H1 (cell line): ENCODE results near the gene MAP1B. TPM values are rescaled to one million over a fixed set of nuclear protein-coding genes. Genes with fewer than 3 reads are reported as not detected.
A peak's percentile ranks its signal among the peaks of the same experiment; 100 is the strongest.

Source experiments
- CTCF ChIA-PET: fragments of 300-600 bp; sonication (Branson Sonifier 250); formaldehyde crosslinking; loops from one replicate; lab custom pipeline; 2021; ENCODE audit not compliant: partially characterized antibody; lab: Charles Lee
- POLR2A ChIA-PET: fragments of 300-600 bp; sonication (Branson Sonifier 250); formaldehyde crosslinking; loops from one replicate; lab custom pipeline; 2021; ENCODE audit warnings: inconsistent platforms; ENCODE audit not compliant: partially characterized antibody; lab: Charles Lee
- DNase-seq, 2 experiments: peaks; one replicate each; pipeline versions ENCODE4 v3.0.0 to v3.0.0-alpha.2; 2010 to 2022; ENCODE audit warnings: low spot score in 2 of 2, low read depth in 1 of 2, mixed read lengths in 1 of 2
- FAIRE-seq: peaks from 2 replicates; lab custom pipeline; 2011; peaks lifted over from hg19 to GRCh38; lab: Jason Lieb, UNC
- H2AFZ ChIP-seq: 2 replicates; pipeline ENCODE4 v1.8.1; 2012; ENCODE audit warnings: low read length, inconsistent platforms
- H2AK5ac ChIP-seq: 2 replicates; pipeline ENCODE4 v1.6.1; 2013; ENCODE audit warnings: low read depth, low read length
- H2BK120ac ChIP-seq: replicated peaks from 2 replicates; pipeline ENCODE3; 2013; ENCODE audit warnings: low read depth, low read length, inconsistent platforms
- H2BK12ac ChIP-seq: 2 replicates; pipeline ENCODE4 v1.6.1; 2013; ENCODE audit warnings: low read depth, low read length
- H2BK15ac ChIP-seq: 2 replicates; pipeline ENCODE4 v1.6.1; 2013; ENCODE audit warnings: low read length
- H2BK20ac ChIP-seq: 2 replicates; pipeline ENCODE4 v1.6.1; 2013; ENCODE audit warnings: low read length
- H2BK5ac ChIP-seq: 2 replicates; pipeline ENCODE4 v1.6.1; 2013; ENCODE audit warnings: low read depth, low read length
- H3K14ac ChIP-seq: 2 replicates; pipeline ENCODE4 v1.6.1; 2013; ENCODE audit warnings: inconsistent platforms; ENCODE audit not compliant: insufficient read length
- H3K18ac ChIP-seq: 2 replicates; pipeline ENCODE4 v1.6.1; 2013; ENCODE audit warnings: low read length; ENCODE audit errors: extremely low read depth
- H3K23ac ChIP-seq: 2 replicates; pipeline ENCODE4 v1.6.1; 2013; ENCODE audit warnings: inconsistent platforms; ENCODE audit not compliant: insufficient read length
- H3K23me2 ChIP-seq: 2 replicates; pipeline ENCODE4 v1.6.1; 2013; ENCODE audit warnings: low read depth, low read length
- H3K27ac ChIP-seq: 2 replicates; pipeline ENCODE4 v1.6.1; 2011; ENCODE audit warnings: low read depth, low read length, inconsistent platforms
- H3K27me3 ChIP-seq, 4 experiments: replicated peaks in 1 of 4; 1 replicate in 1 of 4; 2 replicates in 3 of 4; pipeline versions ENCODE4 v1.6.1 to v1.8.1; 2011 to 2013; ENCODE audit warnings: low read length in 3 of 4, mild to moderate bottlenecking in 3 of 4, inconsistent platforms in 2 of 4, mixed read lengths in 2 of 4, moderate library complexity in 1 of 4; ENCODE audit not compliant: control insufficient read depth in 3 of 4, insufficient read depth in 3 of 4; ENCODE audit errors: extremely low read depth in 1 of 4
- H3K36me3 ChIP-seq, 4 experiments: 2 replicates each; pipeline versions ENCODE4 v1.6.1 to v1.8.1; 2011 to 2013; ENCODE audit warnings: mild to moderate bottlenecking in 4 of 4, low read length in 3 of 4, moderate library complexity in 2 of 4, control low read depth in 1 of 4, inconsistent platforms in 1 of 4; ENCODE audit not compliant: insufficient read depth in 4 of 4, control insufficient read depth in 2 of 4
- H3K4ac ChIP-seq: replicated peaks from 2 replicates; pipeline ENCODE3; 2013; ENCODE audit warnings: low read length, low read depth, mixed read lengths, inconsistent platforms; ENCODE audit not compliant: insufficient read length
- H3K4me1 ChIP-seq, 4 experiments: replicated peaks in 1 of 4; 1 replicate in 1 of 4; 2 replicates in 3 of 4; pipeline versions ENCODE4 v1.6.1 to v1.8.1; 2011 to 2013; ENCODE audit warnings: low read length in 3 of 4, inconsistent platforms in 2 of 4, mixed read lengths in 1 of 4; ENCODE audit not compliant: insufficient read depth in 4 of 4, control insufficient read depth in 3 of 4
- H3K4me2 ChIP-seq, 2 experiments: 2 replicates each; pipeline versions ENCODE4 v1.6.1 to v1.8.1; 2011 to 2013; ENCODE audit warnings: low read depth in 2 of 2, low read length in 2 of 2, control low read depth in 1 of 2, inconsistent platforms in 1 of 2, mild to moderate bottlenecking in 1 of 2; ENCODE audit not compliant: insufficient read depth in 1 of 2
- H3K4me3 ChIP-seq, 4 experiments: fragments of 200-600, 300-600 bp in 1 of 4; sonication (generic), shearing (Covaris generic), sonication (Bioruptor Twin) in 1 of 4; 2 replicates each; pipeline versions ENCODE4 v1.5.1 to v1.8.1; 2011 to 2016; ENCODE audit warnings: low read length in 4 of 4, low read depth in 3 of 4, control low read depth in 2 of 4, inconsistent platforms in 2 of 4, mild to moderate bottlenecking in 2 of 4, mixed read lengths in 1 of 4, moderate library complexity in 1 of 4; ENCODE audit not compliant: insufficient read depth in 2 of 4; ENCODE audit errors: extremely low read depth in 1 of 4
- H3K56ac ChIP-seq: replicated peaks from 2 replicates; pipeline ENCODE3; 2013; ENCODE audit warnings: low read depth, mild to moderate bottlenecking, mixed read lengths, low read length, inconsistent platforms; ENCODE audit not compliant: insufficient read length
- H3K79me1 ChIP-seq: 2 replicates; pipeline ENCODE4 v1.6.1; 2013; ENCODE audit warnings: low read depth, low read length, control low read depth
- H3K79me2 ChIP-seq, 2 experiments: 2 replicates each; pipeline versions ENCODE4 v1.6.1 to v1.8.1; 2012 to 2013; ENCODE audit warnings: low read length in 2 of 2, mild to moderate bottlenecking in 2 of 2, inconsistent platforms in 1 of 2; ENCODE audit not compliant: insufficient read depth in 2 of 2, control insufficient read depth in 1 of 2
- H3K9ac ChIP-seq, 4 experiments: replicated peaks in 1 of 4; 1 replicate in 1 of 4; 2 replicates in 3 of 4; pipeline versions ENCODE4 v1.6.1 to v1.8.1; 2011 to 2013; ENCODE audit warnings: low read depth in 3 of 4, low read length in 3 of 4, control low read depth in 2 of 4, mild to moderate bottlenecking in 2 of 4, moderate library complexity in 2 of 4, inconsistent platforms in 1 of 4; ENCODE audit errors: extremely low read depth in 1 of 4
- H3K9me3 ChIP-seq, 2 experiments: 2 replicates each; pipeline versions ENCODE4 v1.6.1 to v1.8.1; 2012 to 2013; ENCODE audit warnings: mild to moderate bottlenecking in 2 of 2, moderate library complexity in 2 of 2, control low read depth in 1 of 2, inconsistent platforms in 1 of 2, low read depth in 1 of 2, low read length in 1 of 2, mixed read lengths in 1 of 2; ENCODE audit not compliant: insufficient read depth in 2 of 2
- H4K20me1 ChIP-seq, 2 experiments: replicated peaks in 1 of 2; 2 replicates each; pipeline versions ENCODE3 to v1.8.1; 2011 to 2013; ENCODE audit warnings: inconsistent platforms in 2 of 2, low read length in 2 of 2, mild to moderate bottlenecking in 1 of 2; ENCODE audit not compliant: insufficient read depth in 2 of 2, control insufficient read depth in 1 of 2
- H4K5ac ChIP-seq: 2 replicates; pipeline ENCODE4 v1.6.1; 2013; ENCODE audit warnings: low read length, low read depth, mixed read lengths, inconsistent platforms; ENCODE audit not compliant: insufficient read length
- H4K8ac ChIP-seq: 2 replicates; pipeline ENCODE4 v1.8.0; 2013; ENCODE audit warnings: mild to moderate bottlenecking, moderate library complexity, low read length, inconsistent platforms; ENCODE audit not compliant: insufficient read depth; ENCODE audit errors: extremely low read depth
- H4K91ac ChIP-seq: replicated peaks from 2 replicates; pipeline ENCODE3; 2013; ENCODE audit warnings: low read length, mixed read lengths, inconsistent platforms; ENCODE audit not compliant: insufficient read length
- HDAC2 ChIP-seq, 2 experiments: fragments of 300-600 bp in 1 of 2; sonication (generic) in 1 of 2; IDR thresholded peaks; 2 replicates each; pipeline ENCODE4 v1.6.1; 2011 to 2012; ENCODE audit warnings: low read depth in 2 of 2, low read length in 2 of 2, mild to moderate bottlenecking in 2 of 2, moderate library complexity in 2 of 2, borderline replicate concordance in 1 of 2, inconsistent platforms in 1 of 2
- MAFK ChIP-seq: IDR thresholded peaks from 2 replicates; pipeline ENCODE4 v1.6.1; 2012; ENCODE audit warnings: low read depth, mild to moderate bottlenecking, improper control_type of control experiment, low read length
- TAF7 ChIP-seq: optimal IDR thresholded peaks from 2 replicates; pipeline ENCODE3; 2011; ENCODE audit warnings: low read depth, mild to moderate bottlenecking, inconsistent platforms, low read length, moderate library complexity, borderline replicate concordance
- WGBS, 2 experiments: shearing (Covaris generic) in 1 of 2; methylation state at CpG; one replicate each; pipeline versions ENCODE4 v1.1.6 to v1.1.7; 2013 to 2015; ENCODE audit warnings: low lambda C conversion rate in 2 of 2, mixed read lengths in 2 of 2, inconsistent platforms in 1 of 2, low coverage in 1 of 2, missing lambda C conversion rate in 1 of 2; ENCODE audit not compliant: insufficient replicate concordance in 2 of 2, insufficient coverage in 1 of 2, insufficient read length in 1 of 2; ENCODE audit errors: extremely low coverage in 1 of 2, missing lambda C conversion rate in 1 of 2; 5-methylcytosine and 5-hydroxymethylcytosine counted together
- polyA plus RNA-seq, 7 experiments: library from polyadenylated mRNA; depleted of rRNA in 3 of 7; stranded (reverse) in 5 of 7; unstranded in 2 of 7; fragments of >200 nt in 5 of 7; fragments of 200-250 nt in 2 of 7; gene quantifications; 1 replicate in 5 of 7; 2 replicates in 1 of 7; 4 replicates in 1 of 7; pipeline versions ENCODE4 v1.2.1 to v1.2.3, GENCODE V29; 2011 to 2013; ENCODE audit warnings: missing spikeins in 2 of 7, mixed read lengths in 2 of 7
- total RNA-seq: library from RNA; stranded (reverse); fragmentation: NEBNext Ultra II Directional; extraction: Animal tissue kit (Norgen Biotek cat#: 25700); gene quantifications from 2 replicates; pipeline ENCODE4 v1.2.1, GENCODE V29; 2021
- TF ChIP-seq, protein P1 (sequence below): IDR thresholded peaks from 2 replicates; pipeline ENCODE4 v1.6.1; 2011; ENCODE audit warnings: low read depth, mild to moderate bottlenecking, low read length; ENCODE audit not compliant: insufficient read depth

MAP1B gene
- total and polyA plus RNA-seq, 2 of the 8 experiments (the other 6 are each of a cell fraction or from before 2014, with no cell fraction given), result 24.5 to 120 TPM

DNA sequence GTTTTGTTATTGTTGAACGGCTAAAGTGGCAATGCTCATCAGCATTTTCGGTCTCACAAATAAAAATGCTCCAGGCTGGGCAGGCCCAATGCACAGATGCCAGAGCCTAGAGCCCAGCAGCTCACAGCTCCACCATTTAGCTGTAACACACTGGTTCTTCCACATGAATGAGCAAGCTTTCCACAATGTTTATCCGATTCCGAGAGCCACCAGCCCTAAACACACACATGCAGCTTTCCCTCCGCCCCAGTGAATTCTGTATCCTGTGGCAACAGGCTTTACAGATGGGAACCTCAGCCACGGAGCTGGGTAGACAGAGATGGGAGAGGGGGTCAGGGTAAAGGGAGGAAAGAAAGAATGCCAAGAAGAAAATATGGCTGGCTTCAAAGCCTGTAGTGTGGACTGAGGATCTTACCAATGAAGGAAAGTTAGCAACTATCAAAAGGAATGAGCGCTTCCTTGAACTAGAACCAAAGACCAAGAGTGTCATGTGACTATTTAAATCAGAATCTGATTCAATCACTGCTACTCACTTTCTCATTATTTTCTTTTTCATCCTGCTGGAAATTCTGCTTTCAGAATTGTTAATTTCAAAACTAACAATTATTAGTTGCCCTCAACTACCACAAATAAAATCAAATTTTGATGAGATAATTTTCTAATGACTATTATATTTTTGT lies 135.7 kb downstream of the MAP1B start:
- Histone ChIP-seq H3K4ac (no peak overlapping the region), H3K27me3 (no peaks in the 10 kb centered on the region), H3K4me1 (peaks cover 9 to 16% (median 14%) of the 10 kb centered on the region in 4 experiments), H3K23ac (no peak overlapping the region), H4K8ac (no peak overlapping the region), H2AK5ac (peak overlapping the region; percentile 84; the same call in 1 of the 2 replicates), H2BK120ac (no peak overlapping the region), H3K9me3 (no peaks in the 10 kb centered on the region), H4K91ac (no peak overlapping the region), H3K4me2 (no peak overlapping the region), H2BK5ac (peak overlapping the region; percentile 19; the same call in 1 of the 2 replicates), H3K36me3 (no peaks in the 10 kb centered on the region), H3K9ac (no peak overlapping the region), H2BK15ac (0 out of 2 replicates have a peak overlapping the region, but pooled peaks have one; percentile 22), H2BK20ac (no peak overlapping the region), H3K56ac (no peak overlapping the region), H4K20me1 (no peaks in the 10 kb centered on the region), H4K5ac (no peak overlapping the region), H2AFZ (no peak overlapping the region), H3K79me1 (no peaks in the 10 kb centered on the region), H3K27ac (no peak overlapping the region), H3K14ac (no peak overlapping the region), H3K23me2 (no peaks in the 10 kb centered on the region), H3K18ac (no peak overlapping the region), H3K79me2 (peaks cover 0 to 26% of the 10 kb centered on the region in 2 experiments; a peak in 2 of 4 replicates), H2BK12ac (peak overlapping the region; percentile 41; the same call in 1 of the 2 replicates), H3K4me3 (no peak overlapping the region)
- DNase-seq (no peak), FAIRE-seq (no peak)
- CTCF ChIA-PET, result interaction anchor here (0.6 to 1.4 kb wide), 4 partner anchors 22 to 320 kb away, joined by 3 to 4 read pairs (median 3); no protein-coding TSS in a partner anchor
- WGBS, 2 experiments, result 84% methylated on average over 7 of the region's 7 CpGs; no CpG with 5 or more reads in 1 of the 2 experiments
- POLR2A ChIA-PET, result interaction anchor here (0.6 to 0.9 kb wide), 2 partner anchors 9 to 318 kb away, joined by 3 read pairs; no protein-coding TSS in a partner anchor
- TF ChIP-seq TAF7 (no peak), HDAC2 (IDR thresholded peaks at IDR 0.05; ENCODE audit: borderline replicate concordance in 1 of 2, low read depth in 2 of 2, low read length in 2 of 2) (no peak), MAFK (no peak)
- TF ChIP-seq, protein P1, sequence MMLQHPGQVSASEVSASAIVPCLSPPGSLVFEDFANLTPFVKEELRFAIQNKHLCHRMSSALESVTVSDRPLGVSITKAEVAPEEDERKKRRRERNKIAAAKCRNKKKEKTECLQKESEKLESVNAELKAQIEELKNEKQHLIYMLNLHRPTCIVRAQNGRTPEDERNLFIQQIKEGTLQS, result no peak
